ENCODE measurements around the gene SCAPER.
"Not testable (repeated sequence)": the region's sequence is repeated elsewhere in the genome, so short reads cannot be mapped to it uniquely, and the experiment has no call there.

Gene SCAPER

DNA sequence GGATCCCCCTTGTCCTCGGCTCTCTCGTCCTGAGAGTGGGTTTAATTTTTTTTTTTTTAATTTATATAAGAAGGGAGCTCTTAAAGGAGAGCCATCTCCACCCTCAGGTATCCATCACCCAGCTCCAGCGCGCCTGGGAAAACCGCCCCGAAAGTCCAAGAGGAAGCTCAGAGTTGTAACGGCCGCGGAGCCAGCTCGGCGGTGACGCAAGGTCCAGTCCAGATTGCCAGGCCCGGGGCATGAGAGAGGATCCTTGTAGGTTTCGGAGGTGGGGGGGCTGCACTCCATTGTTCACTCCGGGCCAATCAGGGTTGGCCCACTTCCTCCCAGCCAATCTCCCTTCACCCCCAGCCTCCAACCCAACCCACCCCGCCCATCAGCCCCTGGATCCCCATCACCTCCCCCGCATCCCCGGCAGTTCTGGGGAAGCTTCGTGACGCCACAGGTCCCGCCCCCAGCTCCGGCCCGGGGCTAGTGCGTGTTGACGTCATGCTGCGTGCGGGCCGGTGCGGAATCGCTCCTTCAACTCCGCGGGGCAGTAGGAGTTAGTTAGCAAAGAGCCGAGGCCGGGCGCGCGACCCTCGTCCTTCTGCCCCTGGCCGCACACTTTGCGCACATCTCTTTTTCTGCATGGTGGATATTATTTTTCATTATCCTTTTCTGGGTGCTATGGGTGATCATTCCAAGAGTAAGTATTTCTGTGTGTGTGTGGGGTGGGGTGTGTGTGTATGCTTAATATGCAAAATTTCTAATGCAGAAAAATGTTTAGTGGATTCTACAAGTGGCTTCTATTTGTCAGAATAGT lies 568.7 kb downstream of the SCAPER start, which contains the start of gene ISL2:
TSS of gene ISL2 (plus strand) at position 520 of the 805 bp plus-strand sequence. CDS start at position 631, 111 bp downstream.
- no peak for DNase-seq

DNA sequence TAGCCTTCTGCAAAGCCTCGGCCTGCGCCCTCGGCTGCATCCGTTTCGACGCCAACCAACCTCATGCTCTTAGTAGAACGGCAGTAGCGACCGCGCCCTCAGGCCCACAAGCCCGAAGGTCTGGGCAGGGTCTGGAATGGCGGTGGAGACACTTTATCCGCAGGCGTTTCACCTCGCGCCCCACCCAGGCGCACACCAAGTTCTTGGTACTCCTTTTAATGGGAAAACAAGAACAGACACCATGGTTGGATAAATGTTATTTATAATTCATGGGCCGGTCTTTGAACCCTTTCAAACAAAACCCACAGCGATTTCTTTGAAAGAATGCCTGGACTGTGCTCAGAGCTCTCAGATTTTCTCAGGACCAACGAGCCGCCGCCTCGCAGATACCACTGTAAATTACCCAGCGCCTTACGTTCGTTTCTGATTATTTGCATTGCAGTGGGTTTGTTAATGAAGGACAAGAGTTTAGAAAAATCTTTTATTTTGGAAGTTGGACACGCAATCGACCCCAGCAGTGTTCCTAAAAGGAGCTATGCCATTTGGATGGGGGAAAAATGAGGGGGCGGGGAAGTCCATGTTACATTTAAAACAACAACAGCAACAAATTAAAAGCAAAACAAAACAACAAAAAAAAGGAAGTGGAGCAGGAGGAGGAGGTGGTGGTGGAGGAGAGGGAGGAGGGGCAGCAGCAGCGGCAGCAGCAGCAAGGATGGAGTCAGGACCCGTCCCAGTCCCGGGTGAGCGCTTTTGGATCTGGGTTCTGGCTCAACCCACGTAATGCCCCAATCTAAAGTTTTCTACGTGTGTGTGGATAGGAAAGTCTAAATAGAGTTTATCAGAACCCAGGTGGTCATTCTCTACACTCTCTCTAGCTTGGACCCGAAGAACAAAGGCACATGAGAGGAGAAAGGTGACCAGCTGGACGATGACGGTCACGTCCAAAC lies 569.6 kb downstream of the SCAPER start:
- DNase-seq: no peak

DNA sequence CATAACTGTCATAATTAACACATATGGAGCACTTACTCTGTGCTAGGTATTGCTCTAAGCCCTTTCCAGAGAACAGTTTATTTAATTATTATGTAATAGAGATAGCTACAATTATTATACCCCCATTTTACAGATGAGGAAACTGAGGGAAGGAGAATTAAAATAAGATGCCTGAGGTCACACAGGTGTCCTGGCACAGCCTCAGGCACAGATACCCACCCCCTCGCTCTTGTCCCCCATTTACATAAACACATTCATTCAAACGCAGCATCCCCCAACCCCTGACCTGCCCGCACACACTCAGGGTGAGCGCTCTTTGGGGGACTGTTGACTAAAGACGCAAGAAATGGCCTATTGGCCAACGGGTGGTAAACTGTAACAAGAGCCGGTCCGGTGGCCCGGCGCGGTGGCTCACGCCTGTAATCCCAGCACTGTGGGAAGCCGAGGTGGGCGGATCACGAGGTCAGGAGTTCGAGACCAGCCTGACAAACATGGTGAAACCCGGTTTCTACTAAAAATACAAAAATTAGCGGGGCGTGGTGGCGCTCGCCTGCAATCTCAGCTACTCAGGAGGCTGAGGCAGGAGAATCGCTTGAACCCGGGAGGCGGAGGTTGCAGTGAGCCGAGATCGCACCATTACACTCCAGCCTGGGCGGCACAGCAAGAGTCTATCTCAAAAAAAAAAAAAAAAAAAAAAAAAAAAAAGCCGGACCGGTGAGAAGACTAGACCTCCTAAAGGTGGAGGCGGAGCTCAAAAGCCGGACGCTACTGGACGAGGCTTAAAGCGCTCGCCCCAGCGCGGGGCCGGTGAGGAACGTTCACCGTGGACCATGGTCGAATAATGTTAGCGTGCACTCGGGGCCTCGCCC lies 570.5 kb downstream of the SCAPER start:
- DNase-seq: no peak

DNA sequence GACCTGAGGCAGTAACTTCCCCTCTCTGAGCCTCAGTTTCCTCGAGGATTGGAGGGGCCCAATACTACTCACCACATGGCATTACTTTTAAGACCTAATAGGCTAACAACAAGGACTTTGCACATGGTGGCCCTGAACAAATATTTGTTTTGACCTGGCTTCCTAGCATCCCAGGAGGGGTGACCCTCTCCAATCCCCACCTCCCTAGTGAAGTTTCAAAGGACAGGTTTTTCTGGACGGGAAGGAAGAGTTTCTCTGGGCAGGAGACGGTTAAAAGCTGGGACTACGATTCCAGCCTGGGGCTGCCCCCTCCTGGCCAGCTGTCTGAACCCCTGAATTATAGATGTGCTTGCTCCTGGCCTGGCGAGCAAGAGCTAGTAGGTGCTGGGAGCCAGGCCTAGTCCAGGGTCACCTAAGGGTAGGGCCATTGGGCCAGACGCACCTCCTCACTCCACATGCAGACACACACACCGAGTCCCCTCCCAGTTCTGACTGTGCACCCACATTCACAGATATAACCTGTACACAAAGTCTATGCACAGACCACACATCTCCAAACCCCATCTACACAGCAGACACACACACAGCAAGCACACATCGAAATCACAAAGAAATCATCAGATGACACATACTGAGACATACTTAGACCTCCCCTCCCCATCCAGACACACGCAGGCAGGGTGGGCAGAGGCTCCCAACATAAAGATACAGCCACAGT lies 571.3 kb downstream of the SCAPER start:
- DNase-seq: no peak

DNA sequence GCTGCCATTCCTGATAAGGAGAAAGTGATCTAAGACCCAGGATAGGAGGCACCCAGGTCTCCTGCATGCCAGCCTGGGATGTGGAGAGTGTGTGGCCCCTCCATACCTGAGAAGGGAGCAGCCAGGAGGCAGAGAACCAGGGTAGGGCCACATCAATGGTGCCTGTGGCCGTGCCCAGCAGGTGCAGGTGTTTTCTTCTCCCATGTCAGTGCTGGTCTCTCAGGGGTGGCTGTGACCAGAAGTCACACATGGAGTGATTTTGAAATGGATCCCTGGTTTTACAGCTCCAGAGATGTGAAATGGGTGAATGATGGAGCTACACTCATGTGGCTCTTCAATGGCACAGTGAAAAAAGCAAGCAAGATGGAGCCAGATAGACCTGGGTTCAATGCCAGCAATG lies 571.8 kb downstream of the SCAPER start:
- DNase-seq: no peak

DNA sequence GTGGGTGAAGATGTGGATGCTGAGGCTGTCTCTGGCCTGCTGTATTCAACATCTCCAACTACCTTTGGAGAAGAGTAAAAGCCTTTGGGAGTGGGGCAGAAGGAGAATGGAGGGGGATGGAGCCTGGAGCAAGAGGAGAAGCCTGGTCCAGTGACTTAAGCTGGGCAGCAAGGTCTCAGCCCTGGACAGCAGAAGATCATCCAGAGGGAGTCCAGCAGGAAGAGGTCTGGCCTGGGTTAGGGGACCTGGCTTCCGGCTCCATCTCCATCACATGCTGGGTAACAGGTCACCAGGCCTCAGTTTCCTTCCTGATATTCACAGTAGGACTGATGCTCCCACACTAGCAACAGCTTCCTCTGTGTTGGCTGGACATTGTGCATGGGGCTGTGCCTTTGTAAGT lies 572.3 kb downstream of the SCAPER start:
- DNase-seq: no peak

DNA sequence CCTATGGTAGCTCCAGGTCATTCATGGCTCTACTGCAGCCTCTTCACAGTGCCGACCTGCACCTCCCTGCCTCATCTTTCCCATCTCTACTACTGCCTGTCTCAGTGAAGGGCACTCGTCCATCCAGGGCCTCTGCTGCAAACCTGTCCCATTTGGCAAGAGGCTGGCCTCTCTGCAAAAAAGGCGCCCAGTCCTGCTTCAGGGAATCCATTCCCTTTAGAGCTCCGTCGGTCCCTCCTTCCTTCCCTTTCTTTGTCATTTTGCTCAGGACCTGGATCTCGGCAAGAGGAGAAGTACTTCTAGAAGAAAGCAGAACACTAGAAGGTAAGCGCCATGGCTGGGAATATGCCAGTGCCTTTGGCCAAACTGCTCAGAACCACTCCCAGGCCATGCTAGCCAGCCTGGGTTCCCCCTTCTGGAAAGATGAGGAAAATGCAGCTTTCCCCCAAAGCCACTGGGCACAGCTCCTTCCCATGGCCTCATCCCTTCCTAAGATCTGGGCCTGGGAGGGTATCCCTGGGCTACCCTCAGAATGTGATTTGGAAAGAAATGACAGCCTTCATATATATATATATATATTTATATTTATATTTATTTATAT lies 575.0 kb downstream of the SCAPER start:
- DNase-seq: no peak

DNA sequence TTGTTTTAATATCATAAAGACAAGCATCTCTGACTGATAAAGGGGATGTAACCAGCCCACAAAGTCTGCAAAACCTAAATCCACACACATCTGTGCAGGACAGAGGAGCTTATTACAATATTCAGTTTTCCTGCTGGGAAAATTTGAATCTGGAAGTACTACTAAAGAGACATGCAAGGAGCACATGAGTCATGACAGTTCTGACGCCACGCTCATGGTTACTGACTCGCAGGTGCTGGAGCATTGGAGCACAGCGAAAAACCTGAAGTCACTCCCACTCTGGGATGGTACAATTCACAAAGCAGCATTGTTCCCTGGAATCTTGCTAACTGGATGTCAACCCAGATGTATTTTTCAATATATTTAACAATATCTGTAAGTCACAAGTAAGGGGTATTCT lies 576.2 kb downstream of the SCAPER start:
- no peak for DNase-seq

DNA sequence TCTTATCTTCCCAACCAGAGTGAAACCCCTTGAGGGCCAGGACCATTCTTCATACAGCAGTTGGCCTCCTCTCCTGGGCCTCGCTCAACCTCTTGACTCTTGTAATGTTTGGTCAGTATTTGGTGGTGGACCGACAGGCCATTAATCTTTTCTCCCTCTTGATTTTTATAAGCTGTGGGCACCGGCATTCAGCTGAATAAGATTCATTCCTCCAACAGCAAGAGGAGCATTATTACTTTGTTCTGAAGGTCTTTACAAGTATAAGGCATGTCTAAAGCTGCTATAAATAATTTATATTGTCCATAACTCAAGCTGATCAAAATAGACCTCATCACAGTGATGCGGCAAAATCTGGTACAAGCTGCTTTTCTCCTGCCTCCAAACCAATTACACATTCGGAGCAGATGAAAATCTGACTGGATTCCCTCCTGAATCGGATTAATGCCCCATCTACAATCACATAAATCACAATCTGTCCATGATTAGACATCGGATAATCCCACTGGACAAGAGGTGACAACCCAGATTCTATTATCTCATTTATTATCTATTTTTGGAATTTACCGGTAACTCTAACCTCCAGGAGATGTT lies 576.9 kb downstream of the SCAPER start:
- no peak for DNase-seq

DNA sequence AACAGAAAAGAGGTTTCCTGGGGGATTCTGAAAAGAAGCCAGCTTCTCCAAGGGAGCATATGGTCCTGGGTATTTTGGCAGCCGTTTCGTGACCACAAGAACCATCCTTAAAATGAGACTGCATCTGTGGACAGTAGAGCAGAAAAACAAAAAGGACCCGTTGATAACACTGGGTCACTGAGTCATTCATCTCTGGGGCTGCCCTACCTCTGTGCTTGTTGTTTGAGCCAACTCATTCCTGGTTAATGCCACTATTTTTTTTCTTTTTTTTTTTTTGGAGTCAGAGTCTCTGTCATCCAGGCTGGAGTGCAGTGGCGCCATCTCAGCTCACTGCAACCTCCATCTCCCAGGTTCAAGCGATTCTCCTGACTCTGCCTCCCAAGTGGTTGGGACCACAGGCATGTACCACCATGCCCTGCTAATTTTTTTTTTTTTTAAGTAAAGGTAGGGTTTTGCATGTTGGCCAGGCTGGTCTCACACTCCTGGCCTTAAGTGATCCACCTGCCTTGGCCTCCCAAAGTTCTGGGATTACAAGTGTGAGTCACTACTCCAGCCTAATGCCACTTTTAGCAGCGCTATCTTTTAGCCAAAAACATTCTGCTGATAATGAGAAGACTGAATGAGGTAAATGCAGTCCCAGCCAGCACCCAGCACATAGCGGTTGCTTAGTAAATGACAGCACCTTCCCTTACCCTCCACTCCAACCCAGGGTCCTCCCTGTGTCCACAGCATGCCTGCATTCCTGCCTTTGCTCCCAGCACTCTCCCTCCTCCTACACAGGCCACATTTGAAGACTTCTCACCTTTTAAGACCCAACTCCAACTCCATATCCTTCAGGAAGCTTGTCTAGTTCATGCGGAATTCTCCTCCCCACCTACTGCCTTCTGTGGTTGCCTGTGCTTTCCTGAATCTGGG lies 577.7 kb downstream of the SCAPER start:
- no peak for DNase-seq

DNA sequence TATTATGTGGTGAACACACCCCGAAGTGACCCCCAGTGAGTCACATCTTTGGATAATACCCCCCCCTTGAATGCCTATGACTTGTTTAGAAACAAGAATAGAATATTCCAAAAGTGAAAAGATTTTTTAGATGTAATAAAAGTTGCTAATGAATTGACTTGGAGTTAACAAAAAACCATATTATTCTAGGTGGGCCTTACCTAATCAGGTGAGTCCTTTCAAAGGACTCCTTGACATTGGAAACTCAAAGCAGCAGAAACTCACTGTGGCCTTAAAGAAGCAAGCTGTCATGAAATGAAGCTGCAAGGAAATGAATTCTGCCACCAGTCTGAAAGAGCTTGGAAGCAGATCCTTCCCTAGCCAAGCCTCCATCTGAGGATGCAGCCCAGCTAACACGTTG lies 579.4 kb downstream of the SCAPER start:
- DNase-seq: no peak

DNA sequence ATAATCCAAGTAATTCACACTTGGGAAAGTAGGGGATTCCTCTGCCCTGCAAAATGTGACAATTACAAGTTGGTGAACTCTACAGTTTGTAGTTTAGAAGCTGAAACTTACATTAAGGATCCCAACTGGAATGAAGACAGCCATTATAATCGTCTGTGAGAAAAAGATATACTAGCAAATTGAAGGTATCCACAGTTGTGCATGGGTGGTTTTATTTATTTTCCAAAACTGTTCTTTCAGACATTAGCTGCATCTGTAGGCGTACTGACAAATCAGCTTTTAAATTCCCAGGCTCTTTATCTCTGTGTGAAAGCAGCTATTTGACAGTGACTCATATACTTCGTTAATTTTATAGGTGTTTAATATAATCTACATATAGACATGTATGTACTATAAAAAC lies 581.1 kb downstream of the SCAPER start:
- DNase-seq: no peak

DNA sequence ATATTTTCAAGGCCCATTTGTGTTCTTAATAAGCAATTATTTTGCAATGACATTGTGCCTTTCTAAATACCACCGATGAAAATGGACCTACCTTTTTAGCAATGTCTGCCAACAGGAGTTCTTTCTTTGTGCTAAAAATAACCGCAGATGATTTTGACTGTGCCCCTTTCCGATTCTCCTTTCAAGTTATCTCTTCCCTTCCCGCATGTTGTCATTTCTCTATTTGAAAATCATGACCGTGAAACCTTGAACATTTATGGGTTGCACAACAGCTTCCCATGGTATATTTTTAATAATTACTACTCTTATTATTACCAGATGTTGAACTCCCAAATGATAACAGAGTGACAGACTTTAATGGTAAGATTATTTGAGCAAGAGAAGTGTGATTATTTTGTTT lies 583.5 kb downstream of the SCAPER start:
- no peak for DNase-seq

DNA sequence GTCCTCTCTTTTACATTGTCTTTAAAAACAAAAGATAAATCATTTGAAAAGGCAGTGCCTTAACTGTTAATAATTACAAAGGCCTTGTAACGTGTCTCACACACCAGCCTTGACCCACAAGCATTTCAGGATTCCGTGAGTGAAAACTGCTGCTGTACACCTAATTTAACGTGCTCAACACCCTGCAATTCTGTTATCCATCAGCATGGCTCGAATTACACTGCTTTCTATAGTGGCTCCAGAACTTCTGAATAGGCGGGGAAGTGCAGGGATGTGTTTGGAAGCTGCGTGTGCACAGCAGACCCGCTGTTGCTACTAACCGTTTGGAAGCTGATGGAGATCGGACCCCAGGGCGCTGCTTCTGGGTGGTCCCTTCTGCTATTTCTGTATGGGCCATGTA lies 584.0 kb downstream of the SCAPER start:
- no peak for DNase-seq

DNA sequence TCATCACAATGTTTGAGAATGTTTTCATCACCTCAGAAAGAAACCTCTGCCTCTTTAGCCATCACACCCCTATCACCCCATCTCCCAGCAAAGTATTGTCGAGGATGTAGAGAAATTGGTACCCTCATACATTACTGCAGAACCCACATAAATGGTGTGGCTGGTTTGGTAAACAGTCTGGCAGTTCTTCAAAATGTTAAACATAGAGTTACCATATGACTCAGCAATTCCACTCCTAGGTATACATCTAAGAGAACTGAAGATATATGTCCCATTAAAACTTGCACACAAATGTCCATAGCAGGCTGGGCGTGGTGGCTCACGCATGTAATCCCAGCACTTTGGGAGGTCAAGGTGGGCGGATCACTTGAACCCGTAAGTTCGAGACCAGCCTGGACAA lies 585.1 kb downstream of the SCAPER start:
- DNase-seq: no peak

DNA sequence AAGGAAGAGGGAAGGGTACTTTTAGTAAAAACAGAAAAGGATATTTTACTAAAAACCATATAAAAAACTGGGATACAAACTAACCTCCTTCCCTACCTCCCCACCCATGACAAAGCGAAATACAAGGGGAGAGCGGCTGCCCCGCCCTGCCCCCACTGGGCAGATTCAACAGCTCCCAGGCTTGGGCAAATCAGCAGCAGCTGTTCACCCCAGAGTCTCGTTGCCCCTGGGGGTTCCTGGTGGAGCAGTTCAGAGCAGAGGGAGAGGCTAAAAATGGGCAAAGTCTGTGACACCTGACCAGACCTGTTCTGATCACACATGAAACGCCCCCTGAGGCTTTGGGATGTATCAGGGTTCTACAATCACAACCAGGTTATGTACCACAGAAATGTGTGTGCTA lies 591.4 kb downstream of the SCAPER start:
- no peak for DNase-seq

DNA sequence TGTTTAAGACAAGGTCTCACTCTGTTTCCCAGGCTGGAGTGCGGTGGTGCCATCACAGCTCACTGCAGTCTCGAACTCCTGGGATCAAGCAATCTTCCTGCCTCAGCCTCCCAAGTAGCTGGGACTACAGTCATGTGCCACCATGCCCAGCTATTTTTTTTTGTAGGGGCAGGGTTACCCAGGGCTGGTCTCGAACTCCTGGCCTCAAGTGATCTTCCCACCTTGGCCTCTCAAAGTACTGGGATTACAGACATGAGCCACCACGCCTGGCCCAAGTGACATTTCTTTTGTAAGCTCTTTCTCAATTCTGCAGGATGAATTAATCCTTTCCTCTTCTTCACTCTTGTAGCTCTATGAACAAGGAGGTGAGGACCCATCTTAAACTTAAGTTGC lies 592.0 kb downstream of the SCAPER start:
- not testable (repeated sequence) for DNase-seq

DNA sequence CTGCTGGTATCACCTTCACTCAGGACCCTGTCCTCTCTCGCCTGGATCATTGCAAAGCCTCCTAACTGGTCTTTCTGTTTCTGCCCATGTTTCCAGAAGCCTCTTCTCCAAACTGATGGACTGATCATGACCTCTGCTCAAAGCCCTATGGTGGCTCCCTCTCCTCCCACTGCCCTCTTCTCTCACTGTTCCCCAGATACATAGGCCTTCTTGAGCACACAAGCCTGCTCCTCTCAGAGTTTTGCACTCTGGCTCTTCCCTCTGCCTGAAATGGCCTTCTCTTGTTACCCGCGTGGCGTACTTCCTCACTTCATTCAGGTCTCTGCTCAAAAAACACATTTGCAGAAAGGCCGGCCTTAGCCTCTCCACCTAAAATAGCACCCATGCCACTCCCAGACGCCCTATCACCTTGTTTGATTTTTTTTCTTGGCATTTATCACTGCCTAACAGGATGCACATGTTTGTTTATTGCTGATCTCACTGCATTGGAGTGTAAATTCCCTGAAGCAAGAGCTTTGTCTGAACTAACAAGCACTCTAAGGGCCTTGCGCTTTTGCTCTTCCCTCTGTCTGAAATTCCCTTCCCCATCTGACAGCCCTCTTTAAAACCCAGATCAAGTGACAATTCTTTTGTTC lies 592.5 kb downstream of the SCAPER start:
- no peak for DNase-seq

DNA sequence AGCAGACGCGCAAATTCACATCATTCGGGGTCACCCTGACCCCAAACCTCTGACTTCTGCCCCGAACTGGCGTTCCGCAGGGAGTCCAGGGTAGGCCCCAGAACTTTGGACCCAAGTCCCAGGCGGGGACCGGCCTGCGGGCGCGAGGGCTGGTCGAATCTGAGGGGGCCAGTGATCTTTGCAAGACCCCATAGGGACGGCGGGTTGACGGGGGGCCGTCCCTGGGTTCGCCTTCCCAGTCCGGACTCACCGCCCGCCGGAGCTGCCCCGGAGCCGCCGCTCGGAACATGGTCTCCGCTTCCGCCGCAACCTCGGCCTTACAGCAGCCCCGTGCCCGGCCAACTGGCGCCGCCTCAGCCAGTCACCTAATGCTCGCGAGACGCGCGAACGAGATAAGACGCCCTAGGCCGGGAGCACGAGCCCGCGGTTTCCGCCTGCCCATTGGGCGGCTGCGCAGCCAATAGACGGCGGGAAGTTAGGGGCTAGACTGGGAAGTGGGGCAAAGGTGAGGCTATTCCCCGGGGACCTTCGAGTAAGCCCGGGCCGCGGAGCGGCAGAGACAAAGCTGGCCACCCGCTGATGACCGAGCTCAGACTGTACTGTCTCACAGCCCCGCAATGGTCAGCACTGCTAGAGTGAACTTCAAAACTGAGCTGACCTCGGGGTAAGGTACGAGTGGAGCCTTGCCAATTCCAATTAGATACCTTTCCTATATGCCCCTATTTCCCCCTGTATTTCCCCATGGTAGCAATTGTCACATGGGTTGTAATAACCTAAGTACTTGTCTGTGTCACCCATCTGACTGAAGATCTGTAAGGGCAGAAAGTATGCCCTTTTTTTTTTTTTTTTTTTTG lies 593.8 kb downstream of the SCAPER start, which contains the start of gene ETFA:
TSS of gene ETFA (minus strand) at position 370 of the 854 bp plus-strand sequence. CDS start at position 289, 81 bp downstream.
- DNase-seq: peak; percentile 94
